ENCODE data around the gene SLCO4A1. TPM values are rescaled to one million over a fixed set of nuclear protein-coding genes. Genes with fewer than 3 reads are reported as not detected.
A peak's percentile ranks its signal among the peaks of the same experiment; 100 is the strongest.

SLCO4A1 gene
- total and polyA plus RNA-seq, 9 of the 15 experiments (the other 6 are each of a cell fraction or from before 2014, with no cell fraction given): 1.6 to 21.9 (median 12.8) TPM

DNA sequence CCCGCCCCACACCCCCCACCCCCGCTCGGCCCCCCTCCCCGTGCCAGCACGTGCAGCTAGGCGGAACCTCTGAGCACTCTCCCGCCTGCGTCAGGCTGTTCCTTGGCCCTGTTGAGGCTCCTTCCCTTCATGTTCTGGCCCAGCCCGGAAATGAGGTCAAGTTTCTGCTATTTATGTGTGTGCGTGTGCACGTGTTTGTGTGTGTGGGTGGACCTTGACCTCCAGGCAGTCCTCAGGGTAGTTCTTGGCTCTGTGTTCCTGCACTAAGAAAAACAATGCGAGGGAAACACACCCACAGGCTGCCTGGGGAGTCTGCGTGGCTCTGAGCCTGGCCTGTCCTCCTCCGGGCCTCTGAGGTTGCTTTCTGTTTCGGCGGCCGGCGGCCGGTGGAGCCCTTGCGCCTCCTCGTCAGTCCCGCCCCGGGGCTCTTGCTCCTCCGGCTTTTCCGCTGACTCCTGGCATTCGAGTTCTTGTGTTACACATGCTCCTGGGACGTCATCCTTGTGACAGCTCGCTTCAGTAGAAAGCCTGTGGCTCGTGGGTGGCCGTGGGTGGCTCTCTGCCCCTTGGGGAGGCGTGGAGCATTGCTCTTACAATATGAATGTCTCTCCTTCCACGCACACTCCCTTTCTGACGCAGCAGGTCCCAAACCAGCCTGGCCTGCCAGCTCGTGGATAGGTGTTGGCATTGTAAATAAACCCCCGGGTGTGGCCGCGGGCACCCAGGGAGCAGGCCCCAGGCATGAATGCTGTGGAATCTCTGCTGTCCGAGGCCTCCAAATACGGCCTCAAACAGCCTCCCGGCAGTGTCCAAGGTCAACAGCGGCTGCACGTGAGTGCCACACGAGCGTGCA lies 10.0 kb downstream of the SLCO4A1 start (continued):
- TF ChIP-seq, protein P1, sequence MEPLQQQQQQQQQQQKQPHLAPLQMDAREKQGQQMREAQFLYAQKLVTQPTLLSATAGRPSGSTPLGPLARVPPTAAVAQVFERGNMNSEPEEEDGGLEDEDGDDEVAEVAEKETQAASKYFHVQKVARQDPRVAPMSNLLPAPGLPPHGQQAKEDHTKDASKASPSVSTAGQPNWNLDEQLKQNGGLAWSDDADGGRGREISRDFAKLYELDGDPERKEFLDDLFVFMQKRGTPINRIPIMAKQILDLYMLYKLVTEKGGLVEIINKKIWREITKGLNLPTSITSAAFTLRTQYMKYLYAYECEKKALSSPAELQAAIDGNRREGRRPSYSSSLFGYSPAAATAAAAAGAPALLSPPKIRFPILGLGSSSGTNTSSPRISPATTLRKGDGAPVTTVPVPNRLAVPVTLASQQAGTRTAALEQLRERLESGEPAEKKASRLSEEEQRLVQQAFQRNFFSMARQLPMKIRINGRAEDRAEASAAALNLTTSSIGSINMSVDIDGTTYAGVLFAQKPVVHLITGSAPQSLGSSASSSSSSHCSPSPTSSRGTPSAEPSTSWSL (CRISPR knock-in tag; IDR thresholded peaks at IDR 0.05; ENCODE audit: borderline replicate concordance): no peak
- TF ChIP-seq SRSF9 (IDR thresholded peaks at IDR 0.05; ENCODE audit: borderline replicate concordance, low read depth, low read length): no peak
- TF ChIP-seq, protein P2, sequence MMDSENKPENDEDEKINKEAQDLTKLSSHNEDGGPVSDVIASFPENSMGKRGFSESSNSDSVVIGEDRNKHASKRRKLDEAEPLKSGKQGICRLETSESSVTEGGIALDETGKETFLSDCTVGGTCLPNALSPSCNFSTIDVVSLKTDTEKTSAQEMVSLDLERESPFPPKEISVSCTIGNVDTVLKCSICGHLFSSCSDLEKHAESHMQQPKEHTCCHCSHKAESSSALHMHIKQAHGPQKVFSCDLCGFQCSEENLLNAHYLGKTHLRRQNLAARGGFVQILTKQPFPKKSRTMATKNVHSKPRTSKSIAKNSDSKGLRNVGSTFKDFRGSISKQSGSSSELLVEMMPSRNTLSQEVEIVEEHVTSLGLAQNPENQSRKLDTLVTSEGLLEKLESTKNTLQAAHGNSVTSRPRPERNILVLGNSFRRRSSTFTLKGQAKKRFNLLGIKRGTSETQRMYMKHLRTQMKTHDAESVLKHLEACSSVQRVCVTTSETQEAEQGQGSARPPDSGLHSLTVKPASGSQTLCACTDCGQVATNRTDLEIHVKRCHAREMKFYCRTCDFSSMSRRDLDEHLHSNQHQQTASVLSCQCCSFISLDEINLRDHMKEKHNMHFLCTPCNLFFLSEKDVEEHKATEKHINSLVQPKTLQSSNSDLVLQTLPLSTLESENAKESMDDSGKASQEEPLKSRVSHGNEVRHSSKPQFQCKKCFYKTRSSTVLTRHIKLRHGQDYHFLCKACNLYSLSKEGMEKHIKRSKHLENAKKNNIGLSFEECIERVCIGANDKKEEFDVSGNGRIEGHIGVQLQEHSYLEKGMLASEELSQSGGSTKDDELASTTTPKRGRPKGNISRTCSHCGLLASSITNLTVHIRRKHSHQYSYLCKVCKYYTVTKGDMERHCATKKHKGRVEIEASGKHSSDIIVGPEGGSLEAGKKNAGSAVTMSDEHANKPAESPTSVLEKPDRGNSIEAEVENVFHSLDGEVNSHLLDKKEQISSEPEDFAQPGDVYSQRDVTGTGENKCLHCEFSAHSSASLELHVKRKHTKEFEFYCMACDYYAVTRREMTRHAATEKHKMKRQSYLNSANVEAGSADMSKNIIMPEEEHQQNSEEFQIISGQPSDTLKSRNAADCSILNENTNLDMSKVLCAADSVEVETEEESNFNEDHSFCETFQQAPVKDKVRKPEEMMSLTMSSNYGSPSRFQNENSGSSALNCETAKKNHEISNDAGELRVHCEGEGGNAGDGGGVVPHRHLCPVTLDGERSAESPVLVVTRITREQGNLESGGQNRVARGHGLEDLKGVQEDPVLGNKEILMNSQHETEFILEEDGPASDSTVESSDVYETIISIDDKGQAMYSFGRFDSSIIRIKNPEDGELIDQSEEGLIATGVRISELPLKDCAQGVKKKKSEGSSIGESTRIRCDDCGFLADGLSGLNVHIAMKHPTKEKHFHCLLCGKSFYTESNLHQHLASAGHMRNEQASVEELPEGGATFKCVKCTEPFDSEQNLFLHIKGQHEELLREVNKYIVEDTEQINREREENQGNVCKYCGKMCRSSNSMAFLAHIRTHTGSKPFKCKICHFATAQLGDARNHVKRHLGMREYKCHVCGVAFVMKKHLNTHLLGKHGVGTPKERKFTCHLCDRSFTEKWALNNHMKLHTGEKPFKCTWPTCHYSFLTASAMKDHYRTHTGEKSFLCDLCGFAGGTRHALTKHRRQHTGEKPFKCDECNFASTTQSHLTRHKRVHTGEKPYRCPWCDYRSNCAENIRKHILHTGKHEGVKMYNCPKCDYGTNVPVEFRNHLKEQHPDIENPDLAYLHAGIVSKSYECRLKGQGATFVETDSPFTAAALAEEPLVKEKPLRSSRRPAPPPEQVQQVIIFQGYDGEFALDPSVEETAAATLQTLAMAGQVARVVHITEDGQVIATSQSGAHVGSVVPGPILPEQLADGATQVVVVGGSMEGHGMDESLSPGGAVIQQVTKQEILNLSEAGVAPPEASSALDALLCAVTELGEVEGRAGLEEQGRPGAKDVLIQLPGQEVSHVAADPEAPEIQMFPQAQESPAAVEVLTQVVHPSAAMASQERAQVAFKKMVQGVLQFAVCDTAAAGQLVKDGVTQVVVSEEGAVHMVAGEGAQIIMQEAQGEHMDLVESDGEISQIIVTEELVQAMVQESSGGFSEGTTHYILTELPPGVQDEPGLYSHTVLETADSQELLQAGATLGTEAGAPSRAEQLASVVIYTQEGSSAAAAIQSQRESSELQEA (IDR thresholded peaks at IDR 0.05; ENCODE audit: low read depth): no peak
- TF ChIP-seq, protein P3, sequence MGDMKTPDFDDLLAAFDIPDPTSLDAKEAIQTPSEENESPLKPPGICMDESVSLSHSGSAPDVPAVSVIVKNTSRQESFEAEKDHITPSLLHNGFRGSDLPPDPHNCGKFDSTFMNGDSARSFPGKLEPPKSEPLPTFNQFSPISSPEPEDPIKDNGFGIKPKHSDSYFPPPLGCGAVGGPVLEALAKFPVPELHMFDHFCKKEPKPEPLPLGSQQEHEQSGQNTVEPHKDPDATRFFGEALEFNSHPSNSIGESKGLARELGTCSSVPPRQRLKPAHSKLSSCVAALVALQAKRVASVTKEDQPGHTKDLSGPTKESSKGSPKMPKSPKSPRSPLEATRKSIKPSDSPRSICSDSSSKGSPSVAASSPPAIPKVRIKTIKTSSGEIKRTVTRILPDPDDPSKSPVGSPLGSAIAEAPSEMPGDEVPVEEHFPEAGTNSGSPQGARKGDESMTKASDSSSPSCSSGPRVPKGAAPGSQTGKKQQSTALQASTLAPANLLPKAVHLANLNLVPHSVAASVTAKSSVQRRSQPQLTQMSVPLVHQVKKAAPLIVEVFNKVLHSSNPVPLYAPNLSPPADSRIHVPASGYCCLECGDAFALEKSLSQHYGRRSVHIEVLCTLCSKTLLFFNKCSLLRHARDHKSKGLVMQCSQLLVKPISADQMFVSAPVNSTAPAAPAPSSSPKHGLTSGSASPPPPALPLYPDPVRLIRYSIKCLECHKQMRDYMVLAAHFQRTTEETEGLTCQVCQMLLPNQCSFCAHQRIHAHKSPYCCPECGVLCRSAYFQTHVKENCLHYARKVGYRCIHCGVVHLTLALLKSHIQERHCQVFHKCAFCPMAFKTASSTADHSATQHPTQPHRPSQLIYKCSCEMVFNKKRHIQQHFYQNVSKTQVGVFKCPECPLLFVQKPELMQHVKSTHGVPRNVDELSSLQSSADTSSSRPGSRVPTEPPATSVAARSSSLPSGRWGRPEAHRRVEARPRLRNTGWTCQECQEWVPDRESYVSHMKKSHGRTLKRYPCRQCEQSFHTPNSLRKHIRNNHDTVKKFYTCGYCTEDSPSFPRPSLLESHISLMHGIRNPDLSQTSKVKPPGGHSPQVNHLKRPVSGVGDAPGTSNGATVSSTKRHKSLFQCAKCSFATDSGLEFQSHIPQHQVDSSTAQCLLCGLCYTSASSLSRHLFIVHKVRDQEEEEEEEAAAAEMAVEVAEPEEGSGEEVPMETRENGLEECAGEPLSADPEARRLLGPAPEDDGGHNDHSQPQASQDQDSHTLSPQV (IDR thresholded peaks at IDR 0.05): no peak
- no peak for TF ChIP-seq SAP30 (IDR thresholded peaks at IDR 0.05; ENCODE audit: borderline replicate concordance, insufficient read depth, low read depth, low read length, poor library complexity, severe bottlenecking)
- TF ChIP-seq GABPB1 (CRISPR knock-in tag; IDR thresholded peaks at IDR 0.05): peak; percentile 88
- TF ChIP-seq IFI16 (CRISPR knock-in tag; IDR thresholded peaks at IDR 0.05): no peak
- TF ChIP-seq, protein P4, sequence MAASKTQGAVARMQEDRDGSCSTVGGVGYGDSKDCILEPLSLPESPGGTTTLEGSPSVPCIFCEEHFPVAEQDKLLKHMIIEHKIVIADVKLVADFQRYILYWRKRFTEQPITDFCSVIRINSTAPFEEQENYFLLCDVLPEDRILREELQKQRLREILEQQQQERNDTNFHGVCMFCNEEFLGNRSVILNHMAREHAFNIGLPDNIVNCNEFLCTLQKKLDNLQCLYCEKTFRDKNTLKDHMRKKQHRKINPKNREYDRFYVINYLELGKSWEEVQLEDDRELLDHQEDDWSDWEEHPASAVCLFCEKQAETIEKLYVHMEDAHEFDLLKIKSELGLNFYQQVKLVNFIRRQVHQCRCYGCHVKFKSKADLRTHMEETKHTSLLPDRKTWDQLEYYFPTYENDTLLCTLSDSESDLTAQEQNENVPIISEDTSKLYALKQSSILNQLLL (CRISPR knock-in tag; IDR thresholded peaks at IDR 0.05; ENCODE audit: borderline replicate concordance): no peak
- no peak for TF ChIP-seq RB1 (IDR thresholded peaks at IDR 0.05; ENCODE audit: low read depth)
- no peak for TF ChIP-seq RBM14 (IDR thresholded peaks at IDR 0.05; ENCODE audit: borderline replicate concordance, insufficient read depth, low read depth, low read length)

Data from K562 (cell line).